OCI-LY1 (cell line): ENCODE data around the gene CIAO2A.

Experiments
- EZH2 ChIP-seq: fragments of 200-600 bp; sonication (generic), shearing (Covaris generic); IDR thresholded peaks from 2 replicates; pipeline ENCODE4 v1.8.0; 2017; ENCODE audit warnings: borderline replicate concordance, mixed run types, mild to moderate bottlenecking, antibody characterized with exemption, low read length, moderate library complexity, mixed read lengths
- TF ChIP-seq, protein P1 (sequence below): fragments of 200-600 bp; sonication (generic), shearing (Covaris generic); IDR thresholded peaks from 2 replicates; pipeline ENCODE4 v1.5.1; 2017; ENCODE audit warnings: mild to moderate bottlenecking, antibody characterized with exemption, low read length, moderate library complexity, mixed read lengths

DNA sequence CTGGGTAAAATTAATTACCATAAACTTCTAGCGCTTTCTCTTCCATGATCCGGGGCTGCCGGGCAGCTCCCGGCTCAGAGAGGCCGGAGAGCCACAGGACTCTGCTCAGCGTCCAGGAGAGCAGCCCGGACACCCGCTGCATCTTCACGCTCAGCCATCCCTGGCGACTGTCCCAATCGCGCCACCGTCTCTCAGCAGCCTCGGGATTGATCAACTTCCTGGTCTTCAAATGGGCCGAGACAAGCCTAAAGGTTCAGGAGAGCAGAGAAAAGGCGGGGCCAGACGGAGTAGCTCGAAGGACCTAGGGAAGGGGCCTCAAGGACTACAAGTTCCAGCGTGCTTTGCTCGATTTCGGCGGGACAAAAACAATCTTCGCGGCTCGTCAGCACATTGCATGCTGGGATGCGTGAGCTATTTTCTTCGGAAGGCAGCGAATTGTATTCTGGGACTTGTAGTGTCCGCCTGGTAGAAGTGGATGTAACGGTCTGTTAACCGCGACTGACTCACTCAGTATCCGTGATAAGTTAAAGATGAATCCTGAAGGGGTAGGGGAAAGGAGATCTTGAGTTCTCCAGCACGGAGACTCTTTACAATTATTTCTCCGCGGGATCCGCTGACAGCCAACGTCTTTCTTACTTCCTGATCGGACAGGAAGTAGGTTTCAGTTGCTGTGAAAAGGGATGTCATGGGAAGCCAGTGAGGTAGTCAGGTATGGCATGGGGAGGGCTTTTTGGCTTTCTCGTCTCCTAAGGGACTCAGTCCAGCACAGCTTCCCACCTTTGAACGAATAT, at the start of gene CIAO2A:
- TF ChIP-seq, protein P1, sequence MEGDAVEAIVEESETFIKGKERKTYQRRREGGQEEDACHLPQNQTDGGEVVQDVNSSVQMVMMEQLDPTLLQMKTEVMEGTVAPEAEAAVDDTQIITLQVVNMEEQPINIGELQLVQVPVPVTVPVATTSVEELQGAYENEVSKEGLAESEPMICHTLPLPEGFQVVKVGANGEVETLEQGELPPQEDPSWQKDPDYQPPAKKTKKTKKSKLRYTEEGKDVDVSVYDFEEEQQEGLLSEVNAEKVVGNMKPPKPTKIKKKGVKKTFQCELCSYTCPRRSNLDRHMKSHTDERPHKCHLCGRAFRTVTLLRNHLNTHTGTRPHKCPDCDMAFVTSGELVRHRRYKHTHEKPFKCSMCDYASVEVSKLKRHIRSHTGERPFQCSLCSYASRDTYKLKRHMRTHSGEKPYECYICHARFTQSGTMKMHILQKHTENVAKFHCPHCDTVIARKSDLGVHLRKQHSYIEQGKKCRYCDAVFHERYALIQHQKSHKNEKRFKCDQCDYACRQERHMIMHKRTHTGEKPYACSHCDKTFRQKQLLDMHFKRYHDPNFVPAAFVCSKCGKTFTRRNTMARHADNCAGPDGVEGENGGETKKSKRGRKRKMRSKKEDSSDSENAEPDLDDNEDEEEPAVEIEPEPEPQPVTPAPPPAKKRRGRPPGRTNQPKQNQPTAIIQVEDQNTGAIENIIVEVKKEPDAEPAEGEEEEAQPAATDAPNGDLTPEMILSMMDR: no peak
- TF ChIP-seq EZH2: no peak
